ENCODE data around the gene CSTPP1.

CSTPP1 gene

DNA sequence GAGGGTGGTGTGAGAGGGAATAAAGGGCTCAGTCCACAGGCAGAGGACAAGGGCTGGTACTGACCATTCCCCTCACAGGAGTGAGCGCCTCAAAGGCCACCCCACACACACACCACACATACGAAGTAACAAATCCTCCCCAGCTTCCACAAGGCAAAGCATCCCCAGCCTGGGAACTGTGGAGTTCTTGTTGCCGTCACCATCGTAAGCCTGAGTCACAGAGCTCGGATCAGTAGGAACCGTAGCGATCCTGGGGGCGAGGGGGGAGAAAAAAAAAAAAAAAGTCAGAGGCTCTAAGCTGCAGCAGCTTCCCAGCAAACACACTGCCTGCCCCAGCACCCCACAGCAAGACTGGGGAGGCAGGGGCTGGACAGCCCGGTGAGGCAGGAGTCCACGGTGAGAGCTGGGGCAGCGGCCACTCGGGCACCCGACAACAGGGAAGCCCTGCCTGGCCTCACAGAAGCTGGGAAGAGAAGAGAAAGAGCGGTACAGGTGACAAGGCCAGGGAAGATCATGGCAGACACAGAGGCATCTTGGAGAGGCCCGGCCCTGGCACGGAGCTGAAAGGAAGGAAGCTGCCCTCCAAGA, 228.8 kb downstream of the CSTPP1 start:
- no peak for DNase-seq

DNA sequence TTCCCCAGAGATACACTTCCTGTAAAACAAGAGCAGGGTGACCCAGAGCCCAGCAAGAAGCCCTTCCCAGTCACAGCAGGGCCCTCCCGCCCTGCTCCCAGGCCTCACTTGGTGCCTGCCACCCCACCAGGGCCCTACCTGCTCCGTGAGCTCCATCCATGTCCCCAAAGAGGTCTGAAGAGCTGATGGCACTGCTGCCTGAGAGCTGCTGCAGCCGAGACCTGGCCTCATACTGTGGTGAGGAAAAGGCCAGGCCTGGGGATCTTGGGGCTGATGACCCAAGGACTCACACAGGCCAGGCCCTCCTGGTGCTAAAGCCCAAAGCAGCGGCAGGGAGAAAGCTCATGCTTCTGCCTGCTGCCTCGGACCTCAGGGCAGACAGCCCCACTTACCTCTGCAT, 229.8 kb downstream of the CSTPP1 start:
- no peak for DNase-seq

DNA sequence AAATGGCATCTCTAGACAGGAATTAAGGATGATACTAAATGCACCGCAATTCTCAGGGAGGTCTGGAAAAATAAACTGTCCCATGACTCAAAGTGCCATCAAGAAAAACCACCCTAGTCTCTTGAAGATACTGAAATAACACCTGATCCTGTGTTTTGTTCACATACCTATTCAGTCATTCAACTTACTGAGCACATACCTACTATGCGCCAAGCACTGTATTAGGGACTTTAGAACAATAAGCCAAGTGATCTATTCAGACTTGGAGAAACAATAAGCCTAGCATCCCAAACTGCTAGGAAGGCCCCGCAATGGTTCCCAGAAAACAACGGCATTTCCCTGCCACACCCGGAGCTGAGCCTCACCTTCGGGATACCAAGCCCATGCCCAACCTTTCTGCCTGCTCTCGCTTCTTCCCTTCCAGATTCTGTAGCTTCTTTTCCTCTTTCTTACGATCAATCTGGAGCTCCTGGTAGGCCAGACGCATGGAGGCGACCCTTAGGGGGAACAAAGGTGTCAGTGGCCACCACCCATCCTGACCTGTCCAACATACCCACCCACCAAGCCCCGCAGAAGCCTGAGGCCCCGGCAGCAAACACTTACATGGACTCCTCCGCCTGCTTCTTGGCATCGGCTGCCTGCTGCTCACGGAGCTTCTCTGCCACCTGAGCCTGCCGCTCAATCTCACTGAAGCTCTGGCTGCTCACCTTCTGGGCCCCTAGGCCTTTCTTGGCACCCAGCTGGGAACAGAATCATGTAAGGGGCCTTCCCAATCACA, 234.7 kb downstream of the CSTPP1 start:
- DNase-seq = no peak

DNA sequence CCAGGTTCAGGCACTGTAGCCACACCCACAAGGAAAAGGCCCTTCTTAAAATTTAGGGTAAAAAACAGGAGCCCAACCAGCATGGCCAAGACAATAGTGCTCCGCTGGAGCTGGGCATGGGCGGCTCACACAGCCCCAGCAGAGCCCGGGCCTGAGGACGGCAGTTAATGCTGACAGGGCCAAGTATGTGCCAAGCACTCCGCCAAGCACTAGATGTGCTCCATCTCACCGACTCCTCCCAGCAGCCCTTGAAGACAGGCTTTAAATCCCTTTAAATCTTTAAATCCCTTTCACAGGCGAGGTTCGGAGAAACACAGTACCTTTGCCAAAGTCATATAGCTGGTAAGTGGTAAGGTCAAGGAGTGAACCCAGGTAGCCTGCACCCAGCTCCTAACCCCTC, 235.3 kb downstream of the CSTPP1 start:
- no peak for DNase-seq

DNA sequence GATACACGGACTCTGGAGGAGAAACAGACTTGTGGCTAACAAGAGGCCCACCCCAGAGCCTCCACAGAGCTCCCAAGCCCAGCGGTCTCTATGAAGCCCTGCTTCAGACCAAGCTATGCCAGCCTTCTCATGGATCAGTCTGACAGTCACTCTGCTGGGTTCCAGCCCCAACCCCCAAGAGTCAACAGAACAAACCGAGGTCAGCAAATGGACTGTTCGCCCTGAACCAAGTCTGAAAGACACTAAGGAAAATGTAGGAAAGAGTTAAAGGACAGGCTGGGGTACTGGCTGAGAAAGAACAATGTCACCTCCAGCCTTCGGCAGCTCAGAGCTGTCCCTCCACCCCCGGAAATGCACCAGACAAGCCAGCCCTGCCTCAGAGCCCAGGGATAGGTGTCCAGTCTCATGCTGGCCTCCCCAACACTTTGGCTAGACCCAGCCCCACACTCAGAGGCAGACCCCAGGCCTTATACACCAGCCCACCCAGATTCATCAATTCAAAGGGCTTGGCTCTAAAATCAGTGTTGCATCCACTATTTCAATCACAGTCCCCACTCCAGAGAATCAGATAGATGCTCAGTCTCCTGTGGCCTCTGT, 236.3 kb downstream of the CSTPP1 start:
- no peak for DNase-seq

DNA sequence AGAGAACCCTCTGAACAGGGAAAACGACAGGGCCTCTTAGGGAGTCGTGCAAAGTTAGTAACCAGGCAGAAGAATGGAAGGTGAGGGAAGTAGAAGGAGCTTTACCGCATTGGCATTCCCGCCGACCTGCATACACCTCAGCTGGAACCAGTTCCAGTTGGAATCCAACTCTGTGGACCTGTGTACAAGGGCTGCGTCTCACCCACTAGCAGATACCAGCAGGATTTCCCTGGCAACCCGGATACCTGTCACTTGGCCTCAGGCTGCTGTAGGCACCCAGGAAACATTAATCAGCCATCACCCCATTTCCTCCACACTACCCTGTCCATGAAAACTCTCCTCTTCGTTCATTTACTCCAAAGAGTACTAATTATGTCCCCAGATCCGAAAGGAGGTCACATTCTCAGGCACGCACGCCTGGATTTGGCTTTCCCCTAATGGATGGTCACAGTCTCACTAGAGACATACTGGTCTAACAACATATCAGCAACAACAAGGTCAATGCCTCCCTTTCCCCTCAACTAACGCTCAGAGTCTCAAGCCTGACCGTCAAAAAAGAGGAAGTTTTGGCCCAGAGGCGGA, 239.3 kb downstream of the CSTPP1 start:
- peak; percentile 63 to 72 for DNase-seq

DNA sequence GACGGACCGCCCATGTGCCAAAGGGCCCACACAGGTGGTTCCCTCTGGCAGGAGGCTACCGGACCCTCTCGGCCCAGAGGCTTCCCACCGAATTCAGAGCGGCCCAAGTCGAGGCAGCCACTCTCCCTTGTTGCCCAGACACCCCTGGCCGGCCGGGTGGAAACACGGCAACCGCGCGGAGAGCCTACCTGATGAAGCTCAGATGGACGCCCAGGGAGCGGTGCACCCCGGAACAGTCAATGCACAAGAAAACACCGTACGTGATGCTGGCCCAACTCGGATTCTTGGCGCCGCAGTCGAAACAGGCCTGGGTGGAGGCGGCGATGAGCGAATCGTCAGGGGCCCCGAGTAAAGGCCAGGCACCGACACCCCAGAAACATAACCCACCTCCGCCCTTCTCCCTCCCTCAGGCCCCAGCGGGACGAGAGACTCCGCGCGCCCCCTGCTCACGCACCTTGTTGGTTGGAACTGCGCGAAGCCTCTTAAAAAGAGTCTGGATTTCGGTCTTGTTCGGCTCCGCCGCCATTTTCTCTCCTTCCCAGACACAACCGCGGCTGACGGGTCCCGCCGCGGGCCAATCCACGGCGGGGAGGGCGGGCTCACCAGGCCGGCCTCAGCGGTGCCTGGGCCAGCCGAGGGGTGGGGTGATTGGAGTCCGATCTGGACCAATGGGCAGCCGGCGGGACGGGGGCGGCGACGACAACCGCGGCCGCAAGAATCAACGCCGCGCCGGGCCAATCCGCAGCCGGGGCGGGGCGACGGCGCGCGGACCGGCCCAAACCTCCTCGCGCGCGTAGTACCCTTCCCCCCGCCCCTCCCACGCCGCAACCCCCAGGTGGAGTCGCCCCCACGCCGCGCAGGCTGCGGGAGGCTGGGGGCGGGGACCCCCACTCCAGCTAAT, 240.0 kb downstream of the CSTPP1 start, which contains the start of gene ARFGAP2:
Gene ARFGAP2 (minus strand): TSS at position 552 of the 901 bp plus-strand sequence. CDS start 26 bp downstream, at position 526.
- DNase-seq = peak; percentile 95 to 96

DNA sequence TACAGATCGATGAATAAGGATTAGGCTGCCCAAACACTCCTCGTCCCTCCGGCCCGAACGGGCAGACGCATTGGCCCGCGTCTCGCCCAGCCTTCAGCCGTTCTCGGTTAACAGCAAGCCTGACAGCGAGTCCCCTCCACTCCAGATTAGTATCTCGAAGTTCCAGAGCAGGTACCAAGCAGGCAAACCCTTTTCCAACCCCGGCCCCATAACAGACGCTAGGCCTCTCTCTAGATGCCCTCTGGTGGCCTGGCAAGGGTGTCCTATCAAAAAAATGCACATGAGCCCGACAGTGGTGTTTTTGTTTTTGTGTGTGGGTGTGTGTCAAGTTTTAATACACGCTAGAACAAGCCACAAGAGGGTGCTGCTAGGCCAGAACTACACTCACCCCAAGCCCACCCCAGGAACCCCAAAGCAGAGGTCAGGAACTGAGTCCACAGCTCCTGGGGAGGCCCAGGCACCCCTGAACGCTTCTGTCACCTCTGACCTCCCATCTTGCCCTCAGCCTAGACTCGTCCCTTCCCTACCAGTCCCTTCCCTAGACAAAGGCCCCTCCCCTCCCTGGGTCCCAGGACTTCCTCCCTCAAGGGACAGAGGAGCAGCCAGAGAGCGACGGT, 240.8 kb downstream of the CSTPP1 start:
- DNase-seq = peak; percentile 83 to 88

DNA sequence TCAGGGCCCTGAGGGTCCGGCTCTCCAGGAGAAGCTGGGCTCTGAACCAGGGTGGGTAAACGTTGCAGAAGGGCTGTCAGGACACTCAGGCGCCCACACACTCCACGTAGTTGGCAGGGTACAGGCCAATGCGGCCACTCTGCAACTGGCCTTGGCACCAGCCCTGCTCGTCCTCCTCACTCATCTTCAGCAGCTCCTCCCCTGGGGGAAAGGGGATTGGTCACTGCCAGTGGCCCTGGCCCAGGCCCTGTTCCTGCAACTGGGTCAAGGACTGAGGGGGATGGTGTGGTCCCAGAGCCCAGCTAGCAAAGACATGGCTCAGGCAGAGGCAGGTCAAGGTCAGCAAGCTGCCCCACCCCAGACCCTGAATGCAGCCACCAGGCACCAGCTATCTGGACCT, 241.3 kb downstream of the CSTPP1 start:
- DNase-seq = no peak

DNA sequence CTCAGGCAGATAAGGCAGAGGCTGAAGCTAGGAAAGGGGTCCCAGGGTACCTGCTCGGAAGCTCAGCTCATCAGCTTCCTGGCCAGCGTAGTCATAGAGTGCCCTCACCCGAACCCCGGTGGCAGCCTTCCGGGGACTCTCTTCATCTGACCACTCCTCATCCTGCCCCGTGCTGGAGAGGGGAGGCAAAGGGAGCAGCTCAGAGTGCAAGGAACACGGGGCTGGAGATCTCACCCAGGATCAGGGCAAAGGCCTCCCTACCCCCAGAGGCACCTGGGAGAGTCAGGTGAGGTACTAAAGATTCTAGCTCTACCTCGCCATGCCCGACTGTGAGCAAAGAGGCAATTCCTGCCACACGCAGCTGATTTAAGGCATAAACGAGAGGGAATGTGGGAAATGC, 241.8 kb downstream of the CSTPP1 start:
- DNase-seq = no peak

DNA sequence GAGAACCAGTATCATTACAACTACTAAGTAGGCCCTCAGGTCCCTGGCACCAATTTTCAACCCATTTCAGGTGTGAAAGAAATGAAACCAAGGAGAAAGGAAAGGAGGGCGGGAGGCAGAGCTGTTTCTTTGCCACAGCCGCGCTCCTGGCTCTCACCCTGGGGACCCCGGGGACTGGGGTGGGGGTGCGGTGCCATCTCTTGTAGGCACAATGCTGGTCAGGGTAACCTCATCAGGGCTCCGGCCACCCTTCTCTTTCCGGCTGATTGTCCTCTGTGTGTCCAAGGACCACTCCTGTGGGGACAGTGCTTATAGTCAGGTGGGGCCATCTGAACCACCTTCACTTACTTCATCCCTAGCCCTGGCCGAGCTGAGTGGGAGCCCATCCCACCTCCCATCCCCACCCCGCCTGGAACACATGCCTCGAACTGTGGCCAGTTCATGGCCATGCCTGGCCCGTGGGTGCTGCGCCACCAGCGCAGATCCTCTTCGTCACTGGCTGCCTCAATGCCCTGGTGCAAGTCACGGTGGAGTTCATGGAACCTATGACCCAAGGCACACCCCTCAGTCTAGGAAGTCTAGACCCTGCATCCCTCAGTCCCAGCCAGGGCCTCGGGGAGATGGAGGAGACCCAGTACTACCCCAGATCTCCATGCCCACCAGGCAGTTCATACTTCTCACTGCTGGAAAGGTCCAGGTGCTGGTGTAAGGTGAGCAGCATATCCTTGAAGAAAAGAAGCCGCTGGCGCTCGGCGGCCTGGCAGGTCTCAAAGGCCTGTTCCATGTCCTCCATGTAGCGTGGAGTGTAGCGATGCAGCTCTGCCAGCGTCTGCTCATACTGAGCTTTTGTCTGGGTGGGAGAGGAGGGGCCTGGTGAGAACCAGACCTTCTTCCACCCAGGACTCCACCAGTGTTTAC, 242.4 kb downstream of the CSTPP1 start:
- no peak for DNase-seq

DNA sequence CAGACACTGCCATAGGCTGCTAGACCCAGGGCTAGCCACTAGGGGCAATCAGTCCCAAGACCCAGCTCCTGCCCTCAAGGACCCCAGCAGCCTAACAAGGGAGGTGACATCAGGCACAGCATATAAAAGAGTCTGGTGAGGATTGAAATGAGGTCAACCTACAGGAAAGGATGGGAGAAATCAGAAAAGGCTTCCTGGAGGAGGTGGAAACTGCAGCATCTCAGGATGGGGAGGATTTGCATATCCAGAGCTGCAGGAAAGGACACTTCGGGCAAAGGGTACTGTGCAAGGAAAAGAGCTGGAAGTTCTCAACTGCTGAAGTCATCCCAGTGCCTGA, 243.1 kb downstream of the CSTPP1 start:
- peak; percentile 40 to 47 for DNase-seq

DNA sequence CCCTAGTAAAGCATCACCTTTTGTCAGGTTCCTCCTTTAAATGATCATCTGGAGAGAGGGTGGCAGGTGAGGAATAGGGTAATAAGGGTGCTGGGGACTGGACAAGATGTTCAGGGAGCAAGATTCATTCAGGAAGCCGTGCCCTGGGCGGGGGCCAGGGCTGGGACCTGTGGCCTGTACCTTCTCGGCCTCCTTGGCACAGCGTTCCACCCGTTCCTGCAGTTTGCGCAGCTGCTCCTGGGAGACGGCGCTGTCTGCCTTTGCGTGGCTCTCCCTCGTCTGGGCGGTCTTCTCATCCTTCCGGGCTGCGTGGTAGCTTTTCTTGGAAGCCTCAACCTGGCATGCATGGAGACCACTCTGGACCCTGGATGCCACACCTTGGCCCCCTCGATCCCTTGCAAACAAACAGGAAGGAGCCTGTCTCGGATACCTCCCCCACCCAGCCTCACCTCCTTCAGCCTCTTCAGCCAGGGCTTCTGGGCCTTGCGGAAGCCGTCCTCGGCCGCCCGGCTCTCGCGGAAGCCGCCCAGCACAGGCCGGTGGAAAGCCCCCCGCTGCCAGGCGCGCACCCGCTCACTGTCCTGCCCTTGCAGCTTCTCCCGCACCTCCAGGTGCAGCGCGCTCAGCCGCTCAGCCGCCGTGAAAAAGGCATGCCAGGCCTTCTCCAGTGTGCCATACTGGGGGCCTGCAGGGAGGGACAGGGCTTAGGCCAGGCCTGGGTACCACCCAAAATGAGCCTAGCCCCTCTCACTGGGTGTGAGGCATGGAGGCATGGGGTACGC, 243.6 kb downstream of the CSTPP1 start:
- DNase-seq = no peak

DNA sequence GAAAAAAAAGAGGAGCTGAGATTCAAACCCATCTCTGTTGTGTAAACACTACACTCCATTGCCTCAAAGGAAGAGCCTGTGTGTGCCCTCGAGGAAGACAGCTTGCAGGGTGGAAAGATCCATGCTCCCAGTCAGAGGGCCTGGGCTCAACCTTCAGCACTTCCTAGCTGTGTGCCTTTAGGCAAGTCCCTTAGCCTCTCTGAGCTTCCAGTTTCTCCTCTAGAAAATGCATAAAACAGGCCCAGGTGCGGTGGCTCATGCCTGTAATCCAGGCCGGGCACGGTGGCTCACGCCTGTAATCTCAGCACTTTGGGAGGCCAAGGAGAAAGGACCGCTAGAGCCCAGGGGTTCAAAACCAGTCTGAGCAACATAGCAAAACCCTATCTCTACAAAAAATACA, 244.7 kb downstream of the CSTPP1 start:
- no peak for DNase-seq

DNA sequence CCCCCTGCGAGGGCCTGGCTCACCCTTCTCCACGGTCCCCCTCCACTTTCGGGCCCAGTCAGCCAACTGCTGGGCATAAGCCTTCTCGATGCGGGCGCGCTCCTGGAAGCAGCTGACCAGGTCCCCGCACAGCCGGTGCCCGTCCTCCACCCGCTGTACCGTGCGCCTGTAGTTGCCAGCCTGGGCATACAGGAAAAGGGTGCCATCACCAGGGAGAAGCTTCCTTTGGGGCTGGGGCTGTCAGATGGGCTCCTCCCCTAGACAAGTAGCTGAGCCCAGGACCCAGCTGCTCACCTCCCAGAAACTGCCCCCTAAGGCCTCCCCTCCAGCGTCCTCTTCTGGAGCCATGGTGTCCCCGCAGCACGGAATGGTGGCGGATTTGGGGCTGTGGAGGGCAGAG, 245.8 kb downstream of the CSTPP1 start:
- DNase-seq = no peak

DNA sequence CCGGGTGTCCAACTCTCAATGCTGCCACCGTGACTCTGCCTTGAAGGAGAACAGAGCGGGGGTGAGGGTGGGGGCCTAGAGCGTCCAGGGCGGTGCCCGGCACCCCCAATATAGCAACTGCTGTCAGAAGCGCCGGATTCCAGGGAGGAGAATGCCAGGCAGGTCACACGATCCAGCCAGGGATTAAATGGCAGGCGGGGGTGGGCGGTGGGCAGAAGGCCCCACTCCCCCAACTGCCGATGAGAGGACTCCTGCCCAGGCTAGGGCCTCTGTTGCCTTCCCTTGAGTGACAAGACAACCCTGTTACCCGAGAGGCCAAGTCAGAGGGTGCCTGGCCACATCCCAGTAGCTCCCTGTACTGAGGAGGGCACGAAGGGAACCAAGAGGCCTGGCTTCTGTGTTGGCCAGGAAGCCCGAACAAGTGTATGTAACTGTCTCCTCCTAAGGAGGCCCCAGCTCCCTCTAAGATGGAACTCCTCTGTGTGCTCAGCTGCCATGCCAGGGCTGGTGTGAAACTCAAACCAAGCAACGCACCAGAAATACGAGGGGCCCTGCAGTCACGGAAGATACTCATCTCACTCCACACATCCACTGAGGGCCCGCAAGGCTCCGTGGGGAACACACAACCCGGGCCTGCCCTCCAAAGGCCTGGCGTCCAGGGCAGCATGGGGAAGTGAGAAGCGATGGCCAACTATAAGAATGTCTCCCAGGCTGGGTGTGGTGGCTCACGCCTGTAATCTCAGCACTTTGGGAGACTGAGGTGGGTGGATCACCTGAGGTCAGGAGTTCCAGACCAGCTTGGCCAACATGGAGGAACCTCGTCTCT, 246.7 kb downstream of the CSTPP1 start:
- no peak for DNase-seq

DNA sequence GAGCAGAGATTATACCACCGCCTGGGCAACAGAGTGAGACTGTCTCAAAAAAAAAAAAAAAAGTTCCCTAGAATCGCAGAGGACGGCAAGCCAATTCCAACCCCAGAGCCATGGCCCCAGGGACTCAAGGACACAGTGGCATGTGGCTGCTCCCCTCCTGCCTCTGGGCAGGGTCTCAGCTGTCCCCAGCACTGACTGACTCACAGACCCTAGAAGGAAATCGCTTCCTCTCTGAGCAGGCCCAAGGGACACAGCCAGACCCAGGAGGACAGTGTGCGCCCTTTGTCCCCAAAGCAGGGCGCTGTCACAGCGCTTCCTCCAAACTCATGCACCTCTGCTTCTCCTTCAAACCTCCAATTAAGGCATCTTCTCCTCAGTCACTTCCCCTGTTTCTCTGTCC, 247.4 kb downstream of the CSTPP1 start:
- no peak for DNase-seq

DNA sequence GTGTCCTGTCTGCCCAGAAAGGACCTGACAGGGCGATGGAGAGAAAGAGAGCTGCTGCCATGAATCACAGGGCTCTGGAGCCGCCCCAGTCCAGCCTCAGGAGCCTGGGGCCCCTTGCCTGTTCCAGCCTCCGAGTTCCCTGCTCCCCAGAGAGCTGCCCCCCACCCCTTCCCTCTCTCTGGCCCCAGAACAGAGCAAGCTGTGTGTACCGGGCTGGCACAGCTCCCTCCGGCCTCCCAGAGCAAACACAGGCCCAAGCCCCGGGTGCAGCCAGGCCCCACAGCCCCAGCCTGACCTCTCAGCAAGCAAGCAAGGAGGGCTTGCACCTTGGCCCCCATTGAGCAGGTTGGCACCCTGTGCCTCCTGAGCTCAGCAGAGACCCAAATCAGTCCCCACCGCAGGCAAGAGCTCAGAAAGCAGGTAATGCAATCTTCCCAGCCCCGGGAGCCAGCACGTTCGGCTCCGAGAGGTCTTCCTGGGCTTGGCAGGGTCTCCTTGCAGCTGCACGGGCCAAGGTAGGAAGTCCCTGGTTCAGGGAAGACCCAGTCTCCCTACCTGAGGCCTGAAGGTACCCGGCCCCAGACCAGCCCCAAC, 248.2 kb downstream of the CSTPP1 start:
- DNase-seq = no peak
